ENCODE results near the gene GCA.

The GCA gene

GRCh38 chr2:162343492-162343823, 474 bp upstream of the GCA start:
- FAIRE-seq (no peak), DNase-seq (ENCODE audit: insufficient read length, low spot score) (no peak)
- no peak for TF ChIP-seq CTCF (IDR thresholded peaks at IDR 0.05; ENCODE audit: insufficient read depth, missing control alignments)

- TF ChIP-seq CTCF (IDR thresholded peaks at IDR 0.05; ENCODE audit: insufficient read depth, missing control alignments) = no peak
- FAIRE-seq (no peak), DNase-seq (ENCODE audit: insufficient read length, low spot score) (no peak)
Observed at GRCh38 chr2:162344617-162344950, 652 bp downstream of the GCA start.

GRCh38 chr2:162365392-162365791, 21.5 kb downstream of the GCA start:
- DNase-seq (ENCODE audit: insufficient read length, low spot score) = no peak
- no peak for FAIRE-seq
- no peak for TF ChIP-seq CTCF (IDR thresholded peaks at IDR 0.05; ENCODE audit: insufficient read depth, missing control alignments)

GRCh38 chr2:162368494-162368893, 24.6 kb downstream of the GCA start:
- no peak for TF ChIP-seq CTCF (IDR thresholded peaks at IDR 0.05; ENCODE audit: insufficient read depth, missing control alignments)
- no peak for FAIRE-seq
- no peak for DNase-seq (ENCODE audit: insufficient read length, low spot score)

- FAIRE-seq (no peak), DNase-seq (ENCODE audit: insufficient read length, low spot score) (no peak)
- no peak for TF ChIP-seq CTCF (IDR thresholded peaks at IDR 0.05; ENCODE audit: insufficient read depth, missing control alignments)
Observed at GRCh38 chr2:162369551-162369950, 25.6 kb downstream of the GCA start.

DNA sequence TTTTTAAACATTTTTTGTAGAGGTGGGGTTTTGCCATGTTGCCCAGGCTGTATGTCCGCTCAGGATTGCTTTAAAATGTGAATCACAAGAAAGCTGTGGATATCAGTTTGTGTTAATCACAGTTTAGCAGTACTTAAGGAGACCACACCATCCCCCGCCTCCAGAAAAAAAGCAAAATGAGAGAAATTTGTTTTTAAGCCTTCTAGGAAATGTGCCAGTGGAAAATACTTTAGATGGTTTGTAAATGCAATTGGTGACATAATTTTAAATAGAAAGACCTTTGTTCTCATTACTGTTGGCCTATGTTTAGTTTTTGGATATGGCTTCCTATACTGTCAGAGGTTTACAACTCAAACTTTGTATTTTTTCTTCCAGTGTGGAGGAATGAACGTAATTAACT, 27.0 kb downstream of the GCA start:
- no peak for DNase-seq (ENCODE audit: insufficient read length, low spot score)
- FAIRE-seq = no peak
- TF ChIP-seq CTCF (IDR thresholded peaks at IDR 0.05; ENCODE audit: insufficient read depth, missing control alignments) = no peak

GRCh38 chr2:162372818-162373217, 28.9 kb downstream of the GCA start:
- FAIRE-seq = no peak
- no peak for DNase-seq (ENCODE audit: insufficient read length, low spot score)
- TF ChIP-seq CTCF (IDR thresholded peaks at IDR 0.05; ENCODE audit: insufficient read depth, missing control alignments) = no peak
